ENCODE results near the gene CDCA5. TPM values are rescaled to one million over a fixed set of nuclear protein-coding genes. Genes with fewer than 3 reads are reported as not detected.

CDCA5 gene
- total RNA-seq, 1 experiment from 2014 or later, result 94.8 TPM

DNA sequence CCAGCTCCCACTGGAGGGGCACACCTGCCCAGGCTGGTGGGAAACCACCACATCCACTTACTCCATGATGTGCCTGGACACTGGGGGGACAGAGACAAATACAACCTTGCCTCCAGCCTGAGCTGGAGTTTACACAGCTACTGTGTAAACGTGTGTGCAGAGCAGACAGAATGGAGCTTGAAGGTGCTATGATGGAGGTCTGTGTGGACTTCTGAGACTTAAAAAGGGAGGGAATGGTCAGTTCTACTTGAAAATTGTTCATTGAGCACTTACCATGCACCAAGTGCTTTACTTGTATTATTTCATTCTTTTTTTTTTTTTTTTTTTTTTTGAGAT is 11.2 kb downstream of the CDCA5 start:
- no peak overlapping the region for H2AFZ ChIP-seq (ENCODE audit: low read length)
- H3K79me1 ChIP-seq (ENCODE audit: insufficient read depth, low read depth, low read length, poor library complexity, severe bottlenecking), result peaks cover 4% of the 10 kb centered on the region
- no peak overlapping the region for H3K4ac ChIP-seq (ENCODE audit: low read depth, low read length)
- peak overlapping the region; percentile 42 for H4K5ac ChIP-seq (ENCODE audit: insufficient read length, low read depth, low read length)
- H3K36me3 Mint-ChIP-seq (ENCODE audit: insufficient read depth in 1 of 3, low read depth in 3 of 3), result peaks cover 13 to 24% (median 22%) of the 10 kb centered on the region in 3 experiments
- H4K20me1 ChIP-seq (ENCODE audit: control insufficient read depth, insufficient read depth, insufficient read length), result no peaks in the 10 kb centered on the region
- no peak overlapping the region for H3K27ac ChIP-seq (ENCODE audit: insufficient read length, low read depth, low read length)
- H3K23me2 ChIP-seq (ENCODE audit: insufficient read length, low read depth, low read length, poor library complexity, severe bottlenecking), result no peaks in the 10 kb centered on the region
- peaks cover 2% of the 10 kb centered on the region; the same call in 1 of the 2 replicates for H3K4me1 ChIP-seq (ENCODE audit: insufficient read depth, low read length)
- H2BK20ac ChIP-seq (ENCODE audit: low read depth, low read length, poor library complexity, severe bottlenecking), result no peak overlapping the region
- H2BK12ac ChIP-seq (ENCODE audit: insufficient read length, low read depth, low read length), result no peak overlapping the region
- no peaks in the 10 kb centered on the region for H3K9me3 Mint-ChIP-seq
- H3K23ac ChIP-seq (ENCODE audit: insufficient read length, low read depth, low read length), result no peak overlapping the region
- peaks cover 3 to 8% of the 10 kb centered on the region in 2 experiments for H3K4me1 Mint-ChIP-seq
- no peaks in the 10 kb centered on the region for H3K27me3 ChIP-seq (ENCODE audit: insufficient read depth, low read length)
- H4K8ac ChIP-seq (replicated peaks; ENCODE audit: insufficient read length, low read depth, low read length), result no peak overlapping the region
- H2AK5ac ChIP-seq (ENCODE audit: insufficient read length, low read length), result no peak overlapping the region
- no peak overlapping the region for H3K9ac ChIP-seq (ENCODE audit: extremely low read depth, insufficient read length, low read length)
- H3K18ac ChIP-seq (ENCODE audit: insufficient read length, low read depth, low read length), result no peak overlapping the region
- WGBS (ENCODE audit: extremely low coverage, insufficient read length, low lambda C conversion rate), result no CpG with 5 or more reads among the region's 1 CpG
- H3K27me3 Mint-ChIP-seq (ENCODE audit: low read depth), result no peaks in the 10 kb centered on the region
- H3K56ac ChIP-seq (ENCODE audit: insufficient read length, low read depth, low read length), result no peak overlapping the region
- no peak for DNase-seq
- H3K79me2 ChIP-seq (ENCODE audit: insufficient read depth, low read length), result no peaks in the 10 kb centered on the region
- H3T11ph ChIP-seq (ENCODE audit: low read length), result no peak overlapping the region
- H3K4me3 Mint-ChIP-seq, result no peak overlapping the region
- H3K9me3 ChIP-seq (ENCODE audit: control insufficient read depth, low read depth, low read length), result no peaks in the 10 kb centered on the region
- TF ChIP-seq CTCF (conservative IDR thresholded peaks at IDR 0.05), result no peak
- no peak overlapping the region for H2BK15ac ChIP-seq (ENCODE audit: low read depth, low read length)
- H2BK5ac ChIP-seq (ENCODE audit: insufficient read length, low read length), result no peak overlapping the region
- no peak overlapping the region for H3K4me2 ChIP-seq (ENCODE audit: insufficient read depth, insufficient read length, low read length)
- H2BK120ac ChIP-seq (ENCODE audit: low read depth, low read length, poor library complexity, severe bottlenecking), result no peak overlapping the region
- H3K14ac ChIP-seq (ENCODE audit: insufficient read depth, low read length), result no peak overlapping the region
- H4K91ac ChIP-seq (ENCODE audit: insufficient read length, low read depth, low read length), result no peak overlapping the region
- H3K27ac Mint-ChIP-seq, result no peak overlapping the region

All from H9 (cell line).